H9 (cell line): ENCODE results near the gene MTARC2. TPM values are rescaled to one million over a fixed set of nuclear protein-coding genes. Genes with fewer than 3 reads are reported as not detected.

Source experiments
- DNase-seq: peaks from one replicate; pipeline ENCODE4 v3.0.0-alpha.2; 2017
- H2AFZ ChIP-seq: one replicate; pipeline ENCODE4 v1.6.1; 2013; ENCODE audit warnings: mild to moderate bottlenecking, low read length, control low read depth, moderate library complexity
- H2AK5ac ChIP-seq: 2 replicates; pipeline ENCODE4 v1.6.1; 2013; ENCODE audit warnings: low read length, control low read depth, mixed read lengths; ENCODE audit not compliant: insufficient read length
- H2BK120ac ChIP-seq: one replicate; pipeline ENCODE4 v1.6.1; 2013; ENCODE audit warnings: low read depth, mild to moderate bottlenecking, low read length, control low read depth, inconsistent platforms; ENCODE audit not compliant: poor library complexity, severe bottlenecking
- H2BK12ac ChIP-seq: 2 replicates; pipeline ENCODE4 v1.6.1; 2013; ENCODE audit warnings: low read length, control low read depth, mixed read lengths, low read depth; ENCODE audit not compliant: insufficient read length
- H2BK15ac ChIP-seq: 2 replicates; pipeline ENCODE4 v1.6.1; 2013; ENCODE audit warnings: low read depth, low read length, control low read depth
- H2BK20ac ChIP-seq: one replicate; pipeline ENCODE4 v1.6.1; 2013; ENCODE audit warnings: low read depth, mild to moderate bottlenecking, low read length, control low read depth, inconsistent platforms; ENCODE audit not compliant: poor library complexity, severe bottlenecking
- H2BK5ac ChIP-seq: 2 replicates; pipeline ENCODE4 v1.6.1; 2013; ENCODE audit warnings: low read length, control low read depth, mixed read lengths; ENCODE audit not compliant: insufficient read length
- H3K14ac ChIP-seq: 2 replicates; pipeline ENCODE4 v1.6.1; 2013; ENCODE audit warnings: low read length, control low read depth; ENCODE audit not compliant: insufficient read depth
- H3K18ac ChIP-seq: 2 replicates; pipeline ENCODE4 v1.6.1; 2013; ENCODE audit warnings: low read depth, mild to moderate bottlenecking, mixed read lengths, low read length, control low read depth; ENCODE audit not compliant: insufficient read length
- H3K23ac ChIP-seq: 2 replicates; pipeline ENCODE4 v1.6.1; 2013; ENCODE audit warnings: low read length, control low read depth, mixed read lengths, low read depth; ENCODE audit not compliant: insufficient read length
- H3K23me2 ChIP-seq: 2 replicates; pipeline ENCODE4 v1.6.1; 2013; ENCODE audit warnings: low read depth, mild to moderate bottlenecking, mixed read lengths, low read length, control low read depth; ENCODE audit not compliant: insufficient read length, poor library complexity, severe bottlenecking
- H3K27ac ChIP-seq: 2 replicates; pipeline ENCODE4 v1.5.1; 2013; ENCODE audit warnings: low read length, control low read depth, mixed read lengths, low read depth; ENCODE audit not compliant: insufficient read length
- H3K27me3 ChIP-seq: 2 replicates; pipeline ENCODE4 v1.6.1; 2013; ENCODE audit warnings: low read length, control low read depth, inconsistent platforms; ENCODE audit not compliant: insufficient read depth
- H3K4ac ChIP-seq: 2 replicates; pipeline ENCODE4 v1.6.1; 2013; ENCODE audit warnings: low read depth, mild to moderate bottlenecking, control low read depth, inconsistent platforms, low read length, moderate library complexity
- H3K4me1 ChIP-seq: 2 replicates; pipeline ENCODE4 v1.6.1; 2013; ENCODE audit warnings: low read length, control low read depth, inconsistent platforms; ENCODE audit not compliant: insufficient read depth
- H3K4me2 ChIP-seq: 2 replicates; pipeline ENCODE4 v1.6.1; 2013; ENCODE audit warnings: low read length, control low read depth, mixed read lengths; ENCODE audit not compliant: insufficient read length, insufficient read depth
- H3K56ac ChIP-seq: 2 replicates; pipeline ENCODE4 v1.6.1; 2013; ENCODE audit warnings: low read depth, mild to moderate bottlenecking, mixed read lengths, low read length, control low read depth; ENCODE audit not compliant: insufficient read length
- H3K79me1 ChIP-seq: 2 replicates; pipeline ENCODE4 v1.6.1; 2013; ENCODE audit warnings: low read depth, mild to moderate bottlenecking, moderate library complexity, low read length, control low read depth, inconsistent platforms; ENCODE audit not compliant: insufficient read depth, poor library complexity, severe bottlenecking
- H3K79me2 ChIP-seq: 2 replicates; pipeline ENCODE4 v1.6.1; 2013; ENCODE audit warnings: low read length, control low read depth, inconsistent platforms; ENCODE audit not compliant: insufficient read depth
- H3K9ac ChIP-seq: 2 replicates; pipeline ENCODE4 v1.6.1; 2013; ENCODE audit warnings: low read length, control low read depth, mixed read lengths; ENCODE audit not compliant: insufficient read length; ENCODE audit errors: extremely low read depth
- H3K9me3 ChIP-seq: one replicate; pipeline ENCODE4 v1.6.1; 2013; ENCODE audit warnings: low read depth, low read length, inconsistent platforms; ENCODE audit not compliant: control insufficient read depth
- H3T11ph ChIP-seq: one replicate; pipeline ENCODE4 v1.6.1; 2013; ENCODE audit warnings: mild to moderate bottlenecking, low read length, control low read depth, inconsistent platforms
- H4K20me1 ChIP-seq: one replicate; pipeline ENCODE4 v1.6.1; 2013; ENCODE audit not compliant: control insufficient read depth, insufficient read length, insufficient read depth
- H4K5ac ChIP-seq: 2 replicates; pipeline ENCODE4 v1.6.1; 2013; ENCODE audit warnings: low read depth, mild to moderate bottlenecking, mixed read lengths, low read length, control low read depth; ENCODE audit not compliant: insufficient read length
- H4K8ac ChIP-seq: replicated peaks from 2 replicates; pipeline ENCODE4 v1.6.1; 2013; ENCODE audit warnings: low read length, control low read depth, mixed read lengths, low read depth; ENCODE audit not compliant: insufficient read length
- H4K91ac ChIP-seq: 2 replicates; pipeline ENCODE4 v1.6.1; 2013; ENCODE audit warnings: low read depth, mild to moderate bottlenecking, moderate library complexity, mixed read lengths, low read length, control low read depth; ENCODE audit not compliant: insufficient read length
- H3K27ac Mint-ChIP-seq, 3 experiments: 2 replicates in 2 of 3; 3 replicates in 1 of 3; pipeline ENCODE4 v1.8.0; 2020 to 2021; ENCODE audit warnings: mixed read lengths in 3 of 3, mild to moderate bottlenecking in 1 of 3, moderate library complexity in 1 of 3
- H3K27me3 Mint-ChIP-seq: 2 replicates; pipeline ENCODE4 v1.8.0; 2021; ENCODE audit warnings: low read depth, mild to moderate bottlenecking, moderate library complexity, mixed read lengths
- H3K36me3 Mint-ChIP-seq, 3 experiments: 2 replicates in 2 of 3; 3 replicates in 1 of 3; pipeline ENCODE4 v1.8.0; 2020 to 2021; ENCODE audit warnings: low read depth in 3 of 3, mixed read lengths in 3 of 3; ENCODE audit not compliant: insufficient read depth in 1 of 3
- H3K4me1 Mint-ChIP-seq, 2 experiments: 2 replicates each; pipeline ENCODE4 v1.8.0; 2020; ENCODE audit warnings: mixed read lengths in 2 of 2
- H3K4me3 Mint-ChIP-seq, 2 experiments: 2 replicates in 1 of 2; 3 replicates in 1 of 2; pipeline ENCODE4 v1.8.0; 2020 to 2021; ENCODE audit warnings: mild to moderate bottlenecking in 2 of 2, mixed read lengths in 2 of 2, moderate library complexity in 1 of 2
- H3K9me3 Mint-ChIP-seq, 2 experiments: 2 replicates in 1 of 2; 3 replicates in 1 of 2; pipeline ENCODE4 v1.8.0; 2020; ENCODE audit warnings: mild to moderate bottlenecking in 2 of 2, mixed read lengths in 2 of 2, moderate library complexity in 1 of 2
- CTCF ChIP-seq: fragments of 200-600 bp; sonication (generic); conservative IDR thresholded peaks from 3 replicates; pipeline ENCODE4 v1.8.0; 2021; ENCODE audit warnings: antibody characterized with exemption, mild to moderate bottlenecking
- WGBS: extraction: QIAGEN DNeasy Blood & Tissue Kit; methylation state at CpG from one replicate; pipeline ENCODE4 v1.1.7; 2013; ENCODE audit warnings: missing lambda C conversion rate, low lambda C conversion rate, mixed read lengths; ENCODE audit not compliant: insufficient read length; ENCODE audit errors: extremely low coverage; 5-methylcytosine and 5-hydroxymethylcytosine counted together
- total RNA-seq: library from RNA; stranded (reverse); gene quantifications from 2 replicates; pipeline ENCODE4 v1.2.1, GENCODE V29; 2021

MTARC2 gene
- total RNA-seq, 1 experiment from 2014 or later, result 7.7 TPM

- Histone ChIP-seq H3K9me3 (no peaks in the 10 kb centered on the region), H2BK12ac (no peak overlapping the region), H3K23me2 (no peaks in the 10 kb centered on the region), H2BK20ac (no peak overlapping the region), H3K23ac (no peak overlapping the region), H3K79me1 (no peaks in the 10 kb centered on the region), H2AK5ac (no peak overlapping the region), H3K14ac (no peak overlapping the region), H3K9ac (no peak overlapping the region), H3K56ac (no peak overlapping the region), H4K5ac (no peak overlapping the region), H3K4ac (no peak overlapping the region), H4K8ac (no peak overlapping the region), H2BK15ac (no peak overlapping the region), H3K27me3 (no peaks in the 10 kb centered on the region), H4K91ac (no peak overlapping the region), H3T11ph (no peak overlapping the region), H2AFZ (no peak overlapping the region), H3K27ac (no peak overlapping the region), H3K18ac (no peak overlapping the region), H3K4me2 (no peak overlapping the region), H3K79me2 (no peaks in the 10 kb centered on the region), H2BK5ac (no peak overlapping the region), H4K20me1 (no peaks in the 10 kb centered on the region), H3K4me1 (no peaks in the 10 kb centered on the region), H2BK120ac (no peak overlapping the region)
- no peak for TF ChIP-seq CTCF
- Mint-ChIP-seq H3K27me3 (peaks cover 2% of the 10 kb centered on the region), H3K9me3 (no peaks in the 10 kb centered on the region), H3K36me3 (no peaks in the 10 kb centered on the region), H3K4me3 (no peak overlapping the region), H3K27ac (peak overlapping the region in 1 of 3 experiments; percentile 48; a peak in 1 of 7 replicates), H3K4me1 (peaks cover 27 to 29% of the 10 kb centered on the region in 2 experiments)
- DNase-seq, result no peak
- WGBS, result no CpG with 5 or more reads among the region's 10 CpGs
These were observed 41.0 kb upstream of the MTARC2 start for GRCh38 chr1:220707160-220707559.
